HepG2 (cell line): ENCODE results near the gene ATG3. TPM values are rescaled to one million over a fixed set of nuclear protein-coding genes. Genes with fewer than 3 reads are reported as not detected.

ENCODE experiments used
- AHDC1 ChIP-seq: sonication (generic); formaldehyde crosslinking; IDR thresholded peaks from 2 replicates; pipeline ENCODE4 v1.5.1; 2020; ENCODE audit warnings: mild to moderate bottlenecking, missing genetic modification reagents, borderline replicate concordance
- ATF1 ChIP-seq: IDR thresholded peaks from 2 replicates; pipeline ENCODE4 v1.6.1; 2016; ENCODE audit warnings: mild to moderate bottlenecking, control low read depth
- KDM2A ChIP-seq: sonication (generic); formaldehyde crosslinking; IDR thresholded peaks from 2 replicates; pipeline ENCODE4 v1.4.0; 2020; ENCODE audit warnings: low read depth, missing genetic modification reagents, borderline replicate concordance
- KDM5A ChIP-seq: fragments of 200-600 bp; sonication (generic); IDR thresholded peaks from 2 replicates; pipeline ENCODE4 v1.7.0; 2018; ENCODE audit warnings: antibody characterized with exemption, mild to moderate bottlenecking, low read length, borderline replicate concordance
- MAF1 ChIP-seq: sonication (generic); formaldehyde crosslinking; IDR thresholded peaks from 2 replicates; pipeline ENCODE4 v1.5.0; 2020; ENCODE audit warnings: missing genetic modification reagents, borderline replicate concordance
- MEIS2 ChIP-seq: sonication (generic); formaldehyde crosslinking; IDR thresholded peaks from 2 replicates; pipeline ENCODE4 v1.9.0; 2021; ENCODE audit warnings: mild to moderate bottlenecking, missing genetic modification reagents
- NR1H2 ChIP-seq: sonication (generic); formaldehyde crosslinking; IDR thresholded peaks from 2 replicates; pipeline ENCODE4 v1.8.1; 2022; ENCODE audit warnings: low read depth, missing genetic modification reagents, borderline replicate concordance
- PLRG1 ChIP-seq: fragments of 450-650 bp; conservative IDR thresholded peaks from 2 replicates; pipeline ENCODE4 v1.6.1; 2016
- RXRB ChIP-seq: IDR thresholded peaks from 2 replicates; pipeline ENCODE4 v1.6.1; 2016; ENCODE audit warnings: borderline replicate concordance, missing genetic modification reagents, missing compliant biosample characterization
- ZNF124 ChIP-seq: sonication (generic); formaldehyde crosslinking; IDR thresholded peaks from 2 replicates; pipeline ENCODE4 v1.4.0; 2020; ENCODE audit warnings: missing genetic modification reagents
- ZNF274 ChIP-seq: sonication (generic); formaldehyde crosslinking; IDR thresholded peaks from 2 replicates; pipeline ENCODE4 v1.5.1; 2020; ENCODE audit warnings: mild to moderate bottlenecking, missing genetic modification reagents
- ZNF382 ChIP-seq: sonication (generic); formaldehyde crosslinking; IDR thresholded peaks from 2 replicates; pipeline ENCODE4 v1.5.0; 2020; ENCODE audit warnings: missing genetic modification reagents, mild to moderate bottlenecking, borderline replicate concordance
- ZNF598 ChIP-seq: sonication (generic); formaldehyde crosslinking; IDR thresholded peaks from 2 replicates; pipeline ENCODE4 v1.5.1; 2020; ENCODE audit warnings: mild to moderate bottlenecking, missing genetic modification reagents, borderline replicate concordance
- ZNF788 ChIP-seq: sonication (generic); formaldehyde crosslinking; IDR thresholded peaks from 2 replicates; pipeline ENCODE4 v1.5.0; 2020; ENCODE audit warnings: mild to moderate bottlenecking, missing genetic modification reagents, borderline replicate concordance
- polyA plus RNA-seq, 8 experiments: library from polyadenylated mRNA; depleted of rRNA in 3 of 8; stranded (reverse) in 7 of 8; unstranded in 1 of 8; fragments of >200 nt; fragmentation: Illumina TruSeq in 4 of 8; extraction: Trizol in 4 of 8; gene quantifications; 2 replicates each; pipeline versions ENCODE4 v1.2.1 to v1.2.3, GENCODE V29; 2011 to 2016; ENCODE audit warnings: low read depth in 4 of 8, missing spikeins in 1 of 8, mixed read lengths in 1 of 8; ENCODE audit not compliant: insufficient read depth in 1 of 8
- total RNA-seq, 5 experiments: library from RNA; depleted of rRNA; stranded (reverse); fragments of >200 nt; fragmentation: Illumina TruSeq; extraction: Trizol; gene quantifications; 2 replicates each; pipeline ENCODE4 v1.2.3, GENCODE V29; 2016; ENCODE audit warnings: low read depth in 1 of 5
- TF ChIP-seq, protein P1 (sequence below): fragments of 450-650 bp; IDR thresholded peaks from 2 replicates; pipeline ENCODE4 v1.6.1; 2016

Gene ATG3
- total and polyA plus RNA-seq, 2 of the 13 experiments (the other 11 are each of a cell fraction or from before 2014, with no cell fraction given): 19.6 to 34.8 TPM

DNA sequence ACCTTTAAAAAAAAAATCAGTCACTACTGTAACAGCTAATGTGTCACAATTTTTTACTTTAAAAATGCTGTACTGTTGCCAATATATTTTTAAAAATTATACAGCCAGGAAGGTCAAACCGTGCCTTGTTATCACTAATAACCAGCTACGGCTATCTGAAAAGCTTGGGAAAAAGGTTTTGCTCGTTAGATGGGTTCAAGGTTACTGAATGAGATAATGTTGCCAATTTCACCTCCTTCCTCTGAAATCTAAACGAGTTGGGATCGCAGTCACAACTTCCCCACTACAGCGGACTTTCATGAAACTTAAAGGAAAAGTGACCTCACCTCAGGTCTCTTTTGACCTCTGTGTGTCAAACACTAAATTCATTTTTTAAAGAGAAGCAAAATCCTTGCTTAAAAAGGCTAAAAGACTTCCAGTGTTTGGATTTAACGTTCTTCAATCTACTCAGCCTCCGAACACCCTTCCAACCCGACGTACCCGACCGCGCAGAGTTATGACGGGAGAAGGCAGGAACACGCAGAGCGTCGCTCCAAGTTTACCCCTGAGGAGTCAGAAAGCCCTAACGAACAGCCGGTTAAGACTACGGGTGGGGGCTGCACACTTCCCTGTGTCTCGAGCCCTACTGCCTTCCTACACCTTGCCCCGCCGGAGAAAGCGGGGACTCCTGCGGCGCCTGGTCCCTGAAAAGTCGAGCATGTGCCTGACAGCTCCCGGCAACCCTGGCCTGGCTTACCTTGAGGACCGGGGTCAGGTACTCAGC lies 860 bp downstream of the ATG3 start (continued):
- TF ChIP-seq AHDC1 (CRISPR knock-in tag) (0 out of 2 replicates have a peak, but pooled peaks have one; percentile 11), KDM2A (no peak), RXRB (CRISPR knock-in tag) (0 out of 2 replicates have a peak, but pooled peaks have one; percentile 14), ZNF274 (peak; percentile 16; the same call in 1 of the 2 replicates), ZNF382 (CRISPR knock-in tag) (no peak), ATF1 (peak; percentile 89), MEIS2 (peak; percentile 3; the same call in 1 of the 2 replicates), PLRG1 (no peak), ZNF788 (CRISPR knock-in tag) (0 out of 2 replicates have a peak, but pooled peaks have one; percentile 31), ZNF124 (CRISPR knock-in tag) (0 out of 2 replicates have a peak, but pooled peaks have one; percentile 13), MAF1 (CRISPR knock-in tag) (0 out of 2 replicates have a peak, but pooled peaks have one; percentile 10), KDM5A (peak; percentile 57; the same call in 1 of the 2 replicates), ZNF598 (CRISPR knock-in tag) (peak; percentile 10; the same call in 1 of the 2 replicates), NR1H2 (CRISPR knock-in tag) (no peak)
- TF ChIP-seq, protein P1, sequence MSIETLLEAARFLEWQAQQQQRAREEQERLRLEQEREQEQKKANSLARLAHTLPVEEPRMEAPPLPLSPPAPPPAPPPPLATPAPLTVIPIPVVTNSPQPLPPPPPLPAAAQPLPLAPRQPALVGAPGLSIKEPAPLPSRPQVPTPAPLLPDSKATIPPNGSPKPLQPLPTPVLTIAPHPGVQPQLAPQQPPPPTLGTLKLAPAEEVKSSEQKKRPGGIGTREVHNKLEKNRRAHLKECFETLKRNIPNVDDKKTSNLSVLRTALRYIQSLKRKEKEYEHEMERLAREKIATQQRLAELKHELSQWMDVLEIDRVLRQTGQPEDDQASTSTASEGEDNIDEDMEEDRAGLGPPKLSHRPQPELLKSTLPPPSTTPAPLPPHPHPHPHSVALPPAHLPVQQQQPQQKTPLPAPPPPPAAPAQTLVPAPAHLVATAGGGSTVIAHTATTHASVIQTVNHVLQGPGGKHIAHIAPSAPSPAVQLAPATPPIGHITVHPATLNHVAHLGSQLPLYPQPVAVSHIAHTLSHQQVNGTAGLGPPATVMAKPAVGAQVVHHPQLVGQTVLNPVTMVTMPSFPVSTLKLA: no peak
